NCI-H82 treated with DMSO at 0.1 percent for 48 hours (cell line): ENCODE measurements around the gene RSPH6A.
A peak's percentile ranks its signal among the peaks of the same experiment; 100 is the strongest.

ENCODE experiments used
- DNase-seq: peaks from one replicate; lab custom pipeline; 2025; ENCODE audit not compliant: unreplicated experiment; lab: John Stamatoyannopoulos, UW

The RSPH6A gene

DNA sequence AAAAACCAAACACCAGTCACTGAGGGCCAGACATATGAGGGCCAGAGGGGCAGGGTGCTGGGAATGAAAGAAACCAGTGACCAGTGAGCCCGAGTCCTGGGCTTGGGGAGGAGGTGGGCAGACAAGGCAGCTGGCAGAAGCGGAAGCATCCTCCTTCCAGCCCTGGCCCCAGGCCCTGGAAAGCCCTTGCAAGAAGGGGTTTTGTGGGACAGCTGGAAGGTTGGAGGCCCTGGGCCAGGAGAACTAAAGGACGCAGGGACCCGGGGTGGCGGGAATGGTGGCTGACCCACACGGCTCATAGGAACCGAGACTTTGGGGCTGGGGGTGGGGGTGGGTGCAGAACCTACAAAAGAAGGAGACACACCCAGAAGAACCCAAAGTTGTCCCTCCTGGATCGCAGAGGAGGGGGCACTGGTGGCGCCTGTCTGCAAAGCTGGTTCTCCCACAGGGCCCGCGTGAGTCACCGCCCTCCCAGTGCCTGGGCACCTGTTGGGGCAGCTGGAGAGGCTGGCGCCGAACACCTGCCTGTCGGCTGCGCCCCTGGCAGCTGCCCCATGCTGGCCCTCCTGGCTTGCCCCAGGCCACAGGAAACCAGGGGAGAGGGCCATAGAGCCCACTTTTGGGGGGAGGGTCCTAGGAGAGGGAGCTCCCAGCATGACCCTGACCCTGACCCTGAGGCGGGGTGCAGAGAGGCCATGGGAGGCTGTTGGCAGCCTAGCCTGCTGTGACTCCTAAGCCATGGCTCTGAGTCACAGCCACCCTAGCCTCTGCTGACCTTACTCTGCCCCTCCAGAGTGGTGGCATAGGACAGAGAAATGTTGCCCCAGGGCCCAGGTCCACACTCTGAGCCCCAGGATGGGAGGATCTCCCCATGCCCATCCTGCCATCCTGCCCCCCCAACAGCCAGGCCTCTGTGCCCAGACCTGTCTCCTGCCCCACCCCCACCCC lies 33.6 kb downstream of the RSPH6A start:
- no peak for DNase-seq

DNA sequence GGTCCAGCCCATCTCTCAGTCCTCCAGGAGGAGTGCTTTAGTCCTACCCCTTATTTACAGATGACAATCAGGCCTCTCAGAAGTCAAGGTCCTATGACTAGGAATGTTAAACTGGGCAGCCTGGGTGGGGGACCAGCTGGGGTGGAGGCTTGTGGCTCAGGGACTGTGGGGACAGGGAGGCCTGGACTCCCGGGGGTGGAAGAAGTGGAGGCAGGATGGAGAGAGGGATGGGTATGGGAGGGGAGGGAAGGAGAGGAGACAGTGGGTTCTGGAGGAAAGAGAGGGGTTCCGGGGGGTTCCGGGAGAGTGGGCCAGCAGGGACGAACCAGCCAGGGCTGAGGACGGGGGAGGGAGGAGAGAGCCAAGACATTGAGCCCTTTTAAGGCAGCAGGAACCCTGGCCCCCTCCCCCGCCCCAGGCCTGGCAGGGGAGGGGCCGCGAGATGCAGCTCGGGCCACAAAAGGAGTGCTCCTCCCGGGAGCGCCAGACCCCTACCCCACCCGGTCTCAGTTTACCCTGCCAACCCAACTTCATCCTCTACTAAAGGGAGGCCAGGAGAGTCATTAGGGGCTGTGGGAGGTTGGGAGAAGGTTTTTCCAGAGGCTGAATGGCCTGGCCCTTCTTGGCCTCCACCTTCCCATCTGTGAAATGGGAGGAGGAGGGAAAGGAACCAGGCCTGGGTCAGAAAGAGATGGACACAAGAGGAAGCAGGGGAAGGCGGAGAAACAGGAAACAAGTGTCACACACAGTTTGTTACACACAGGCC lies 34.5 kb downstream of the RSPH6A start:
- no peak for DNase-seq

GRCh38 chr19:45780146-45780447 lies 35.0 kb downstream of the RSPH6A start:
- no peak for DNase-seq

DNA sequence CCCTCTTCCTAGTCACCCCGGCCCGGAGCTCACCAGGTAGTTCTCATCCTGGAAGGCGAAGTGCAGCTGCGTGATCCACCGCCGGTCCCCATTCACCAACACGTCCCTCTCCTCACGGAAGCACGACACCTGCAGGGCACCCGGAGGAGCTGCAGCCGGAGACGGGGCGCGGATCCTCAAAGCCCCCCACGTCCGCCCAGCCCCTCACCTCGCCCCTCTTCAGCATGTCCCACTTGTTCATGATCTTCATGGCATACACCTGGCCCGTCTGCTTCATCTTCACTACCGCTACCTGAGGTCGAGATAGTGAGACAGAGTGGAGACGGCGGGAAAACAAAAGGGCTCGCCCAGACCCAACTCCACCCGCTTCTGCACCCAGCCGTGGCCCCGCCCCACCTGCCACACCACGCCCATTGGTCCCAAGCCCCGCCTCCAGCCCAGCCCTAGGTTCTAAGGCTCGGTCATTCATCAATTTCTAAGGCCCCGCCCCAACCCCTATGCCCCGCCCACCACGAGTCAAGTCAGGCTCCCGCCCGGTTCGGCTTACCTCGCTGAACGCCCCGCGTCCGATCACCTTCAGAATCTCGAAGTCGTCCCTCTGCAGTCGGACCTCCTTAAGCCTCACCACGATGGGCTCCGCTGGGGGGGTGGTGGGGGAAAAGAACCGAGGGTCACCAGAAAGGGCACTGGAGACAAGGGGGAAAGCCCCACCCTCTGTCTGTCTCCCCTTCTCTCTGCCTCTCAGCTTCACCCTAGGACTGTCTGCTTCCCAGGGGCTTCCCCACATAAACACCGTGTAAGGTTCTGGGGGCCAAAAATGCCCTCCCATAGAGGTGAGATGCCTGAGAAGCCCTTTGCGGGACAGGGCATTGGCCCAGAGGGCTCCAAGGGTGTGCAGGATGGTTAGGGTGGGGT lies 35.6 kb downstream of the RSPH6A start:
- DNase-seq = peak; percentile 76

DNA sequence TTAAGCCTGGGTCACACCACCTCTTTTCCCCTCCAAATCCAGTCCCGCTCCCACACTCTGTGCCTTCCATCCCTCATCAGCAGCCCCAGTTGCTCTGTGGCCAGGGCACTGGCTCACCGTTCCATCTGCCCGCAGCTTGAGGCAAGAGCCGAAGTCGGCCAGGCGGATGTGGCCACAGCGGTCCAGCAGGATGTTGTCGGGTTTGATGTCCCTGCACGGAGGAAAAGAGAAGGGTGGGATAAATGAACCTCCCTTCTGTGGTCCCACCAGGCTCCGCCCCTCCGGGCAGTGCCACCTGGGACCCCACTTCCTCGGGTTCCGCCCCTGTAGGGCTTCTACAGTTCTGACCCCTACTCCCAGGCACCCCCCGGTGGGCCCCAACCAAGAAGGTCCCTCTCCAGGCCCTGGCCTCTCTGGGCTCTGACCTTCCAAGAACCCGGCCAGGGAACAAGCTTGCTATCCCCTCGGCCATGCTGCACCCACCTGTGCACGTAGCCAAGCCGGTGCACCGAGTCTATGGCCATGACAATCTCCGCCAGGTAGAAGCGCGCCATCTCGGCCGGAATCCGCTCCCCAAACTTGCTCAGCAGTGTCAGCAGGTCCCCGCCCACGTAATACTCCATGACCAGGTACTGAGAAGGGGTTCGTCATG lies 37.0 kb downstream of the RSPH6A start:
- no peak for DNase-seq

DNA sequence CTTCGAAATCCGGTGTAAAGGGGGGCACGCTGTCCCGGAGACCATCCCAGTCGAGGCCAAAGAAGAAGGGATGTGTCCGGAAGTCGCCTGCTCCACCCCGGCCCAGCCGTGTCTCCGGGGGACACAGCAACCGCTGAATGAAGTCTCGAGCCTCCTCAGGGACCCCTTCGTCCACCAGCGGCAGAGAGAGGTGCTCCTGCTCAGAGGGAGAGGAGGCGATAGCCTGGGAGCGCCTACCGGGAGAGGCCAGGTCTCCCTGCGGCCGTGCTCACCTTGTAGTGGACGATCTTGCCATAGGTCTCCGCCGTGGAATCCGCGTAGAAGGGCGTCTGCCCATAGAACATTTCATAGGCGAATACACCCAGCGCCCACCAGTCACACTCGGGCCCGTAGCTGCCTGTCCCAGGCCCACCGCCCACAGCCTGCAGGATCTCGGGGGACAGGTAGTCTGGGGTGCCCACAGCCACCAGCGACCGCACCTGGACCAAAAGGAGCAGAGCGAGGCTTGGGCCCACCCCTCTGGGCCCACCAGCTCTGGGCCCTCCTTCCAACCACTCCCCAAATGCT lies 37.6 kb downstream of the RSPH6A start:
- no peak for DNase-seq

- no peak for DNase-seq
These were observed 40.3 kb downstream of the RSPH6A start for GRCh38 chr19:45774765-45775164.

DNA sequence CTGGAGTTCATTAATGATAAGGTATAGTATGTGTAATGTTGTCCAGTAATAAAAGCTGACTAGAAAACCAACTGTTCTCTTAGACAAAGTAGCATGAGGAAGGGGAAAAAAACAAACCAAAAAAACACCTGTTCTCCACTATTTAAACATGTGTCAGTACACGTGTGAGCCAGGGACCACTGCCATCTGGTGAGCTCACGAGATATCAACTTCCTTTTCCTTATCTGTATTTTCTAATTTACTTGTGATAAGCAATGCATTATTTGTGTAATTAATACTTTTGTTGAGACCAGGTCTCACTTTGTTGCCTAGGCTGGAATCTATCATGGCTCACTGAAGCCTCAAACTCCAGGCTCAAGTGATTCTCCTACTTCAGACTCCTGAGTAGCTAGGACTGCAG lies 41.7 kb downstream of the RSPH6A start:
- DNase-seq = no peak

DNA sequence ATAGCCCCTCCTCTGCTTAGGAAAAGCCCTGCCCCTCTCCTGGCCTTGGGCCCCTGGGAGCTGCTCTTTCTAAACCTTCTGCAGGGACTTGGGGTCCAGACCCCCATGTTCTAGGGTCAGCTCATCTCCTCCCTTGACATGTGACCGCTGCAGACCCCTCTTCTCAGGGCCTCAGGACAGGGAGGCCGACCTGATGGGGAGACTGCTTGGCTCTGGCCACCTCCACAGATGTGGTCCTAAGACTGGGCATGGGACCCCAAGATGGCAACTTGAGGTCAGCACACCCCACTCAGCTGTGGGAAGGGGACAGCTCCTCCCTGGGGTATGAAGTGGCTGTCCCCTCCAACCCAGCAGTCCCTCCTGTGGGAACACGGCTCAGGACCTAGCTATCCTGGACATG lies 42.2 kb downstream of the RSPH6A start:
- DNase-seq = no peak

DNA sequence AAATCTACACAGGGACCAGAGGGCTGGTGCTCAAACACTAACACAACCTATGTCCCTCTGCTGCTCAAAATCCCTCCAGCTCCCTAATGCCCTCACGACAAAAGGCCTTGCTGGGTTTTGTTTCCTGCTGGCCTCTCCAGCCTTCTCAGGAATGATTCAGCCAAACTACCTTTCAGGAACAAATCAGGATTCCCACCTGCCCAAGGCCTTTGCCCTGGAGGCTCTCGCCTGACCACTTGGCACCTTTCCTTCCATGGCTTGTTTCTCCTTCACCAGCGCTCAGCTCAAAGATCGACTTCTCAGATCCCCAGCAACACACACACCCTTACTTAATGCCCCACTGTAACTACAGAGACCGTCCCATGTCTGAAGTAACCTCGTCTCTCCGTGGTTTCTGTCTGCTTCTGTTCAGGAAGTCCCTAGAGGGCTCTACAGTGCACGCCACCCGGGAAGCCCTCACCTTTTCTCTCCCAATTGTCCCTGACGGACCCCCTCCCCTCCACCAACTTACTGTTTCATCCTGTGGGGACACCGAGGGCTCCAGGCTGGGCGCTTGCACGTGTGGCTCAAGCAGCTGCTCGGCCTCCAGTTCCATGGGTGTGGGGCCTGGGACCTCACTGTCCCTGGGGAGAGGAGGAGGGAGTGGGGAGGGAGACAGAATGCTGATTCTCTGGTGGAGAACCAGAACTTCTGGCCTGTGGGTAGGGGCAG lies 42.8 kb downstream of the RSPH6A start:
- no peak for DNase-seq

DNA sequence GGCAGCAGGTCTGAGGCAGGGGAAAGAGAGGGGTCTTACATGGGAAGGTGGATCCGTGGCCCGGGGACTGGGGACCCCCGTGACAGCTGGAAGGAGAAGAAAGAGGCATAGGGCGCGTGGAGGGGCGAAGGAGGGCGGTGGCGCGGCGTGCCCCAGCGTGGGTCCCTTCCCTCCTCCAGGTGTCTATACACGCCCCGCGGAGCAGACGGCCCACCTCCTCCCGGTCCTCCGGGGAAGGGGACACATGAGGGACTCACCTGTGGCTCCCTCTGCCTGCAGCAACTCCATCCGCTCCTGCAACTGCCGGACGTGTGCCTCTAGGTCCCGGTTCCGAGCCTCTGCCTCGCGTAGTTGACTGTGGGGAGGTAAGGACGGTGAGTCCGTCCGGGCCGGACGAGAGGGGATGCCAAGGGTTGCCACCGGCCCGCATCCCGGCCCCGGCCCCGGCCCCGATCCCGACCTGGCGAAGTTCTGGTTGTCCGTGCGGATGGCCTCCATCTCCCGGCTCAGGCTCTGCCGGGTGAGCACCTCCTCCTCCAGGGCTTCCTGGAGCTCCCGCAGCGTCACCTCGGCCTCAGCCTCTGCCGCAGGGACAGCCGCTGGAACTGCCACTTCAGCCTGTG lies 43.7 kb downstream of the RSPH6A start:
- DNase-seq = no peak

- peak; percentile 99 for DNase-seq
These were observed 44.7 kb downstream of the RSPH6A start for GRCh38 chr19:45770192-45771101.

- DNase-seq = no peak
These were observed 45.3 kb downstream of the RSPH6A start for GRCh38 chr19:45769821-45770191.

DNA sequence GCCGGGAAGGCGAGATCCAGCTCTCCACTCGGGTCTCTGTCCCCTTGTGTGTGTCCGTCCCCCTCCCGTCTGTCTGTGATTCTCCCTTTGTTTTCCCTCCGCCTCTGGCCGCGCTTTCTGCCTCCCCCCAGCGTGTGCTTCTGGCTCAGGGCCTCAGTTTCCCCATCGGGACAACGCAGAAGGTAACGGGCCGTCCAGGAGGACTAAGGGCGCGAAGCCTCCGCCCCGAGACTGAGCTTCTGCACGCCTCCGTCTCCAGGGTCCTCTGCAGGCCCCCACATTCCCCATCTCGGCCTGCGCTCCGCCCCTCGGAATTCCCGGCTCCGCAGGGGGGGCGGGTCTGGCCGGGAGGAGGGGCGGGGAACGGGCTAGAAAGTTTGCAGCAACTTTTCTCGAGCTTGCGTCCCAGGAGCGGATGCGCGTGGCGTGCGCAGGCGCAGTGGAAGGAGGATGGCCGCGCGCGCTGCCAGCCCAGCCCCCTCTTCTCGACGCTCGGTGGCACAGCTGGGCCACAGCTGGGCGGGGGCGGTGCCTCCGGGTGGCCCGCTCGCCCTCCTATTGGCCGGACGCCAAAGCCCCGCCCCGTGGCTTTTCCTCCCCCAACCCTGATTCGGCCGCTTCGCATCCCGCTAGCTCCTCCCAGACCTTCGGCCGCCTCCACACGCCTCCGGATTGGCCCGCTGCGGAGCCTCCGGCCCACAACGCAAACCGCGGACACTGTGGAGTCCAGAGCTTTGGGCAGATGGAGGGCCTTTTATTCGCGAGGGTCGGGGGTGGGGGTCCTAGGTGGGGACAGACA lies 45.9 kb downstream of the RSPH6A start, which contains the start of gene SIX5:
SIX5 (minus strand) TSS at position 269 of the 799 bp plus-strand sequence. CDS start 408 bp downstream, outside the sequence.
- DNase-seq = peak; percentile 89

DNA sequence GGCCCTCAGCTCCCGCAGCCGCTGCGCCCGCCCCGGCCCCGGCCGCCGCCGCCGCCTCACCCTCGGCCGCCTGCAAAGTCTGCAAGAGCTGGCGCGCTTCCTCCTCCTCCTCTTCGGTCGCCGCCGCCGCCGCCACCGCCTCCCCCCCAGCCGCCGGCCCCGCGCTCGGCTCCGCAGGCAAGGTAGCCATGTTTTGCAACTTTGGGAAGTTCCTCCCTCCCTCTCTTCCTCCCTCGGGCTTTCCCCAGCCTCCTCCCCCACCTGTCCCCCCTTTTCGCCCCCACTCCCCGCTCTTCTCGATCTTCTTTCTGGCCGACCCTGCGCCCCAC lies 46.5 kb downstream of the RSPH6A start:
- no peak for DNase-seq

DNA sequence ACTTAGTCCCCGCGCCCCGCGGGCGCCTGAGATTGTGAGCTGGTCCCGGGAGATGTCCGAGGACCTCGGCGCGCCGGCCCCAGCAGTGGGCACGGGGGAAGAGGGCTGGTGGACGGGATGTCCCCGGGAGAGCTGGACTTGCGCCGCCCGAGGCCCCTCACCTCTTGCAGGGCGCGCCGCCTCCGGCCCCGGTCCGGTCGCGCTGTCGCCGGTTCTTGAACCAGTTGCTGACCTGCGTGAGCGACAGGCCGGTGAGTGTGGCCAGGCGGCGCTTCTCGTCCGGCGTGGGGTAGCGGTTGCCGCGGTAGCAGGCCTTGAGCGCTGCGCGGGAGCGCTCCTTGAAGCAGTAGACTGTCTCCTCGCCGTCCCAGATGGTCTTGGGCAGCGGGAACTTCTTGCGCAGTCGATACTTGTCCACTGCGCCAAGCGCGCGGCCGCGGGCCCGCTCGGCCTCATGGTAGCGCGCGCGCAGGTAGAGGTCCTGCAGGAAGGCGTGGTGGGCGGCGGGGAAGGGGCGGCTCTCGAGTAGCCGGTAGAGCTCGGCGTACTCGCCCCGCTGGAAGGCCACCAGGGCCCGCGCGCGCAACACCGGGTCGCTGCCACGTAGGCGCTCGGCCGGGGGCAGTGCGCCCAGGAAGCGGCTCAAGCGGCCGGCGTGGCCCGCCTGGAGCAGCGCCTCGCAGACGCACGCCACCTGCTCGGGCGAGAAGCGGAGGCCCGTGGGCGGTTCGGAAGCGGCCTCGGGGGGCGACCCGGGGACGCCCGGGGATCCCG lies 47.0 kb downstream of the RSPH6A start:
- DNase-seq = no peak

GRCh38 chr19:45767410-45767880 lies 47.7 kb downstream of the RSPH6A start:
- no peak for DNase-seq
